K562 (cell line): Measurements from ENCODE around the gene MYH11. TPM values are rescaled to one million over a fixed set of nuclear protein-coding genes. Genes with fewer than 3 reads are reported as not detected.
A peak's percentile ranks its signal among the peaks of the same experiment; 100 is the strongest.

Source experiments
- ASH1L ChIP-seq: fragments of 450-650 bp; IDR thresholded peaks from 2 replicates; pipeline ENCODE4 v1.6.1; 2018; ENCODE audit warnings: borderline replicate concordance, mild to moderate bottlenecking, low read depth; ENCODE audit not compliant: partially characterized antibody
- BHLHE40 ChIP-seq: IDR thresholded peaks from 2 replicates; pipeline ENCODE4 v1.6.1; 2011; ENCODE audit warnings: low read length, improper control_type of control experiment
- CC2D1A ChIP-seq: fragments of 450-650 bp; IDR thresholded peaks from 2 replicates; pipeline ENCODE4 v1.6.1; 2017; ENCODE audit warnings: mild to moderate bottlenecking
- CTCFL ChIP-seq: IDR thresholded peaks from 2 replicates; pipeline ENCODE4 v1.6.1; 2011; ENCODE audit warnings: borderline replicate concordance, low read depth, mild to moderate bottlenecking, moderate library complexity, low read length; ENCODE audit not compliant: insufficient read depth, poor library complexity, severe bottlenecking
- ETV6 ChIP-seq, 3 experiments: fragments of 150-350 bp in 1 of 3; sonication (generic) in 1 of 3; formaldehyde crosslinking in 1 of 3; IDR thresholded peaks; 2 replicates each; pipeline versions ENCODE4 v1.6.1 to v1.8.0; 2014 to 2022; ENCODE audit warnings: borderline replicate concordance in 2 of 3, low read depth in 2 of 3, antibody characterized with exemption in 1 of 3, low read length in 1 of 3, mild to moderate bottlenecking in 1 of 3, missing genetic modification reagents in 1 of 3
- FIP1L1 ChIP-seq: fragments of 200-400 bp; formaldehyde crosslinking; IDR thresholded peaks from 2 replicates; pipeline ENCODE4 v1.6.1; 2018; ENCODE audit warnings: mild to moderate bottlenecking, low read depth, low read length; ENCODE audit not compliant: poor library complexity, severe bottlenecking
- HNRNPLL ChIP-seq: fragments of 200-400 bp; formaldehyde crosslinking; IDR thresholded peaks from 2 replicates; pipeline ENCODE4 v1.6.1; 2017; ENCODE audit warnings: low read length, low read depth, mild to moderate bottlenecking; ENCODE audit not compliant: poor library complexity, severe bottlenecking
- KLF16 ChIP-seq: IDR thresholded peaks from 2 replicates; pipeline ENCODE4 v1.6.1; 2016; ENCODE audit warnings: antibody characterized with exemption
- MCM7 ChIP-seq, 2 experiments: fragments of 450-650 bp; IDR thresholded peaks; 2 replicates each; pipeline ENCODE4 v1.6.1; 2016 to 2018
- RCOR1 ChIP-seq, 2 experiments: IDR thresholded peaks; 2 replicates each; pipeline ENCODE4 v1.6.1; 2012; ENCODE audit warnings: low read depth in 2 of 2, low read length in 2 of 2, borderline replicate concordance in 1 of 2, improper control_type of control experiment in 1 of 2
- REST ChIP-seq, 2 experiments: fragments of 450-650 bp; formaldehyde crosslinking in 1 of 2; IDR thresholded peaks; 2 replicates each; pipeline versions ENCODE4 v1.4.0 to v1.6.1; 2014 to 2020; ENCODE audit warnings: mild to moderate bottlenecking in 2 of 2, borderline replicate concordance in 1 of 2, low read depth in 1 of 2
- SIN3B ChIP-seq: fragments of 450-650 bp; IDR thresholded peaks from 2 replicates; pipeline ENCODE4 v1.6.1; 2017; ENCODE audit warnings: low read depth, mild to moderate bottlenecking, moderate library complexity
- SMARCB1 ChIP-seq: IDR thresholded peaks from 2 replicates; pipeline ENCODE4 v1.6.1; 2011; ENCODE audit warnings: improper control_type of control experiment, low read depth; ENCODE audit not compliant: insufficient read length
- SOX6 ChIP-seq: fragments of 450-650 bp; IDR thresholded peaks from 2 replicates; pipeline ENCODE4 v1.6.1; 2014; ENCODE audit warnings: mild to moderate bottlenecking
- TCF7L2 ChIP-seq: fragments of 150-350 bp; IDR thresholded peaks from 2 replicates; pipeline ENCODE4 v1.6.1; 2016; ENCODE audit warnings: low read depth, mild to moderate bottlenecking, low read length, moderate library complexity
- ZNF655 ChIP-seq: fragments of 250-450 bp; sonication (Bioruptor Pico); IDR thresholded peaks from 2 replicates; pipeline ENCODE4 v1.5.0; 2021
- polyA plus RNA-seq, 8 experiments: library from polyadenylated mRNA; depleted of rRNA in 4 of 8; stranded (reverse) in 5 of 8; unstranded in 3 of 8; fragments of >200 nt; fragmentation: Nextera tagmentation in 2 of 8; fragmentation: Illumina TruSeq in 1 of 8; extraction: Ambion mirVana in 2 of 8; extraction: Trizol in 1 of 8; gene quantifications; 2 replicates each; pipeline versions ENCODE4 v1.2.1 to v1.2.3, GENCODE V29; 2011 to 2014; ENCODE audit warnings: inconsistent platforms in 1 of 8, missing spikeins in 1 of 8
- total RNA-seq, 7 experiments: library from RNA; depleted of rRNA in 6 of 7; stranded (reverse); fragments of >200 nt in 6 of 7; fragmentation: Illumina TruSeq in 2 of 7; extraction: Trizol in 2 of 7; gene quantifications; 2 replicates each; pipeline versions ENCODE4 v1.2.1 to v1.2.3, GENCODE V29; 2011 to 2021; ENCODE audit warnings: low replicate concordance in 1 of 7

The MYH11 gene
- total and polyA plus RNA-seq, 9 of the 15 experiments (the other 6 are each of a cell fraction or from before 2014, with no cell fraction given), result 0.05 to 0.47 (median 0.08) TPM; not detected in 5

GRCh38 chr16:15704545-15704987 lies 152.3 kb downstream of the MYH11 start (continued):
- TF ChIP-seq SOX6, result 0 out of 2 replicates have a peak, but pooled peaks have one; percentile 15
- no peak for TF ChIP-seq MCM7 (IDR thresholded peaks at IDR 0.05)
- TF ChIP-seq ETV6 (IDR thresholded peaks at IDR 0.05; ENCODE audit: borderline replicate concordance in 1 of 2, low read depth in 2 of 2, low read length in 1 of 2), result no peak
- no peak for TF ChIP-seq ETV6 (CRISPR knock-in tag; IDR thresholded peaks at IDR 0.05; ENCODE audit: borderline replicate concordance)
- TF ChIP-seq ASH1L, result no peak
- TF ChIP-seq HNRNPLL, result peak; percentile 38
- TF ChIP-seq FIP1L1, result no peak
- 0 out of 4 replicates have a peak, but pooled peaks of 1 of the 2 experiments have one; percentile 30 for TF ChIP-seq RCOR1 (IDR thresholded peaks at IDR 0.05; ENCODE audit: borderline replicate concordance in 1 of 2, low read depth in 2 of 2, low read length in 2 of 2)
- TF ChIP-seq CC2D1A, result peak; percentile 40; the same call in 1 of the 2 replicates
- TF ChIP-seq SMARCB1, result no peak
- TF ChIP-seq CTCFL, result peak; percentile 52
- TF ChIP-seq TCF7L2, result no peak
- peak; percentile 64; the same call in 1 of the 2 replicates for TF ChIP-seq REST (IDR thresholded peaks at IDR 0.05; ENCODE audit: borderline replicate concordance)
- no peak for TF ChIP-seq REST (CRISPR knock-in tag; IDR thresholded peaks at IDR 0.05; ENCODE audit: low read depth)
- TF ChIP-seq SIN3B, result no peak
- TF ChIP-seq BHLHE40, result 0 out of 2 replicates have a peak, but pooled peaks have one; percentile 13
- TF ChIP-seq ZNF655 (CRISPR knock-in tag), result no peak
- TF ChIP-seq KLF16, result 0 out of 2 replicates have a peak, but pooled peaks have one; percentile 37
